IMR-90 (cell line): ENCODE data around the gene ZNF814. TPM values are rescaled to one million over a fixed set of nuclear protein-coding genes. Genes with fewer than 3 reads are reported as not detected.

Experiments used
- polyA plus RNA-seq, 3 experiments: library from polyadenylated mRNA; depleted of rRNA; stranded (reverse); fragments of >200 nt; gene quantifications; 2 replicates each; pipeline ENCODE4 v1.2.3, GENCODE V29; 2012; ENCODE audit warnings: low replicate concordance in 1 of 3
- total RNA-seq: library from RNA; depleted of rRNA; stranded (reverse); fragments of >200 nt; gene quantifications from 2 replicates; pipeline ENCODE4 v1.2.3, GENCODE V29; 2012; rRNA removed

Gene ZNF814
- total and polyA plus RNA-seq, 2 of the 4 experiments (the other 2 are of a cell fraction), result 3.9 to 5.9 TPM

Other genes with a start within 250 kb of the ZNF814 start
- not detected in 2 replicates for gene ZSCAN4, start 220.1 kb downstream of the ZNF814 start, total RNA-seq
- not detected in 2 replicates for gene ZSCAN4, start 220.1 kb downstream of the ZNF814 start, polyA plus RNA-seq (2012; rRNA removed)
- gene ZNF551, start 207.1 kb downstream of the ZNF814 start, total RNA-seq, result 13.9 and 14.7 TPM in 2 replicates
- gene ZNF551, start 207.1 kb downstream of the ZNF814 start, polyA plus RNA-seq (2012; rRNA removed), result 2.6 and 3.3 TPM in 2 replicates
- gene ZNF154, start 179.8 kb downstream of the ZNF814 start, total RNA-seq, result 1.9 and 2.9 TPM in 2 replicates
- gene ZNF154, start 179.8 kb downstream of the ZNF814 start, polyA plus RNA-seq (2012; rRNA removed), result 1.5 and 2.2 TPM in 2 replicates
- gene ZNF671, start 161.4 kb downstream of the ZNF814 start, total RNA-seq, result 13.3 and 14.9 TPM in 2 replicates
- gene ZNF671, start 161.4 kb downstream of the ZNF814 start, polyA plus RNA-seq (2012; rRNA removed), result 3.1 and 4.1 TPM in 2 replicates
- gene ZNF776, start 142.2 kb downstream of the ZNF814 start, total RNA-seq, result 14.3 and 15.8 TPM in 2 replicates
- gene ZNF776, start 142.2 kb downstream of the ZNF814 start, polyA plus RNA-seq (2012; rRNA removed), result 3.3 and 4.3 TPM in 2 replicates
- 17.2 and 18.6 TPM in 2 replicates for gene ZNF586, start 119.4 kb downstream of the ZNF814 start, total RNA-seq
- 5.5 and 5.6 TPM in 2 replicates for gene ZNF586, start 119.4 kb downstream of the ZNF814 start, polyA plus RNA-seq (2012; rRNA removed)
- gene ZNF552, start 74.1 kb downstream of the ZNF814 start, total RNA-seq, result 4.7 and 5.0 TPM in 2 replicates
- gene ZNF552, start 74.1 kb downstream of the ZNF814 start, polyA plus RNA-seq (2012; rRNA removed), result 1.8 and 2.8 TPM in 2 replicates
- gene ZNF587B, start 58.7 kb downstream of the ZNF814 start, total RNA-seq, result 32.2 and 33.9 TPM in 2 replicates
- gene ZNF587B, start 58.7 kb downstream of the ZNF814 start, polyA plus RNA-seq (2012; rRNA removed), result 2.5 and 3.7 TPM in 2 replicates
- 32.5 and 43.7 TPM in 2 replicates for gene ZNF587, start 39.2 kb downstream of the ZNF814 start, total RNA-seq
- gene ZNF587, start 39.2 kb downstream of the ZNF814 start, polyA plus RNA-seq (2012; rRNA removed), result 11.2 and 14.0 TPM in 2 replicates
- 20.8 and 23.1 TPM in 2 replicates for gene ZNF417, start 27.6 kb upstream of the ZNF814 start, total RNA-seq
- gene ZNF417, start 27.6 kb upstream of the ZNF814 start, polyA plus RNA-seq (2012; rRNA removed), result 3.1 and 4.0 TPM in 2 replicates
- gene ZNF418, start 46.4 kb upstream of the ZNF814 start, total RNA-seq, result 3.4 and 4.2 TPM in 2 replicates
- gene ZNF418, start 46.4 kb upstream of the ZNF814 start, polyA plus RNA-seq (2012; rRNA removed), result 1.0 and 2.1 TPM in 2 replicates
- 6.1 and 7.0 TPM in 2 replicates for gene ZNF256, start 58.7 kb upstream of the ZNF814 start, total RNA-seq
- gene ZNF256, start 58.7 kb upstream of the ZNF814 start, polyA plus RNA-seq (2012; rRNA removed), result 2.3 and 3.0 TPM in 2 replicates
- not detected in 2 replicates for gene C19orf18, start 85.5 kb upstream of the ZNF814 start, total RNA-seq
- gene C19orf18, start 85.5 kb upstream of the ZNF814 start, polyA plus RNA-seq (2012; rRNA removed), result 0.15 TPM in 1 of 2 replicates, not detected in the other
- gene ZNF606, start 113.8 kb upstream of the ZNF814 start, total RNA-seq, result 9.0 and 9.4 TPM in 2 replicates
- 2.6 and 4.3 TPM in 2 replicates for gene ZNF606, start 113.8 kb upstream of the ZNF814 start, polyA plus RNA-seq (2012; rRNA removed)
- gene ZSCAN1, start 145.0 kb upstream of the ZNF814 start, total RNA-seq, result not detected in 2 replicates
- 0.14 TPM in 1 of 2 replicates, not detected in the other for gene ZSCAN1, start 145.0 kb upstream of the ZNF814 start, polyA plus RNA-seq (2012; rRNA removed)
- gene ZNF135, start 170.2 kb upstream of the ZNF814 start, total RNA-seq, result 1.9 and 2.7 TPM in 2 replicates
- gene ZNF135, start 170.2 kb upstream of the ZNF814 start, polyA plus RNA-seq (2012; rRNA removed), result 2.4 and 2.7 TPM in 2 replicates
- 3.0 and 3.6 TPM in 2 replicates for gene ZSCAN18, start 209.2 kb upstream of the ZNF814 start, total RNA-seq
- 8.2 and 11.1 TPM in 2 replicates for gene ZSCAN18, start 209.2 kb upstream of the ZNF814 start, polyA plus RNA-seq (2012; rRNA removed)